Transverse colon (tissue), 3 donors: ENCODE measurements around the gene C4orf51.

Experiments used
- POLR2A ChIP-seq: fragments of 450-650 bp; IDR thresholded peaks from one replicate; pipeline ENCODE4 v1.6.1; 2016; ENCODE audit warnings: antibody characterized with exemption, mild to moderate bottlenecking, moderate library complexity
- TF ChIP-seq, protein P1 (sequence below), 5 experiments: fragments of 200-600 bp in 3 of 5; fragments of 450-650 bp in 2 of 5; sonication (generic) in 3 of 5; IDR thresholded peaks; 1 replicate in 2 of 5; 2 replicates in 3 of 5; pipeline ENCODE4 v1.5.1; 2016 to 2017; ENCODE audit warnings: antibody characterized with exemption in 5 of 5, inconsistent platforms in 3 of 5, mild to moderate bottlenecking in 2 of 5, moderate library complexity in 1 of 5

DNA sequence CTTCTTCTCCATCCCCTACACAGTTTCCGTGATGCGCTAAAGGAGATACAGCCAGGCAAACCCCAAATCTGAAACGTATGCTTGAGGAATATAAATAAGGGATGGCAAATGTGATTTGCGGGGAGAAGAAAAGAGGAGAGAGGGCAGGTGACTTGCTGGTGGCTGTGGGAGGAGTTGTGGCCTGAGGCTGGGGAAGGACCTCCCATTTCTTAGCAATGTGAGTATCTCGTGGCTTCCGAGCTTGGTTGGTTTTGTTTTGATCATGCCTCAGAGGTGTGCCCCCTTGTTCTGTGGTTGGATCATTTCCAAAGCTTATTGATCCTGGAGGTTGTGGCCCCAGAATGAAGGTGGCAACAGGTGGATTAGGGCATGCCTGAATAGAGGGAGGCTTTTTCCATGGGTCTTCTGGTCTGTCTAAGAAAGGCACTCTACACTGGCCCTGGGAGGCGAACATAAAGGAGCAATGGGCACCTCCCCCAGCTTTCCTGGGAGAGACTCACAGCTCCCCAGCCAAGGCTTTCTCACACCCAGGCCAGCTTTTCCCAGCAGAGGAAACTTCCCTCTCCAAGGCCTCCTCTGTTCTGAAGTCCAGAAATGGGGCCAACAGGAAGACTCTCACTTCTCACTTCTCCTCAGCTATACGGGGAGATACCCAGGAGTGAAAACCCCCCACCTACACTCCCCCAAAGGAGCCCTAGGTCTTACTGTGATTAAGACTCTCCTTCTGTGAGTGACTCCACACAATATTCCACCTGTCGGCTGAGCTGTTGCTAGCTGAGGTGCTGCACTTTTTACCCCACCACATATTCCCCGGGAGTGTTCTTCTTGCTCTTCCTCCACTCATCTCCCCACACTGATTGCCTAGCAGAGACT lies 40.0 kb downstream of the C4orf51 start:
- TF ChIP-seq POLR2A, result no peak
- TF ChIP-seq, protein P1, sequence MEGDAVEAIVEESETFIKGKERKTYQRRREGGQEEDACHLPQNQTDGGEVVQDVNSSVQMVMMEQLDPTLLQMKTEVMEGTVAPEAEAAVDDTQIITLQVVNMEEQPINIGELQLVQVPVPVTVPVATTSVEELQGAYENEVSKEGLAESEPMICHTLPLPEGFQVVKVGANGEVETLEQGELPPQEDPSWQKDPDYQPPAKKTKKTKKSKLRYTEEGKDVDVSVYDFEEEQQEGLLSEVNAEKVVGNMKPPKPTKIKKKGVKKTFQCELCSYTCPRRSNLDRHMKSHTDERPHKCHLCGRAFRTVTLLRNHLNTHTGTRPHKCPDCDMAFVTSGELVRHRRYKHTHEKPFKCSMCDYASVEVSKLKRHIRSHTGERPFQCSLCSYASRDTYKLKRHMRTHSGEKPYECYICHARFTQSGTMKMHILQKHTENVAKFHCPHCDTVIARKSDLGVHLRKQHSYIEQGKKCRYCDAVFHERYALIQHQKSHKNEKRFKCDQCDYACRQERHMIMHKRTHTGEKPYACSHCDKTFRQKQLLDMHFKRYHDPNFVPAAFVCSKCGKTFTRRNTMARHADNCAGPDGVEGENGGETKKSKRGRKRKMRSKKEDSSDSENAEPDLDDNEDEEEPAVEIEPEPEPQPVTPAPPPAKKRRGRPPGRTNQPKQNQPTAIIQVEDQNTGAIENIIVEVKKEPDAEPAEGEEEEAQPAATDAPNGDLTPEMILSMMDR (IDR thresholded peaks at IDR 0.05), result no peak
